ENCODE results near the gene TTLL12.
"Not testable (repeated sequence)": the region's sequence is repeated elsewhere in the genome, so short reads cannot be mapped to it uniquely, and the experiment has no call there.

- TF ChIP-seq POLR2A (IDR thresholded peaks at IDR 0.05; ENCODE audit: low read depth, low read length); TAF1 (IDR thresholded peaks at IDR 0.05; ENCODE audit: low read depth, low read length); POLR2AphosphoS5 (IDR thresholded peaks at IDR 0.05; ENCODE audit: low read depth, low read length); POU2F2 (IDR thresholded peaks at IDR 0.05; ENCODE audit: low read depth, low read length); PAX5 (IDR thresholded peaks at IDR 0.05; ENCODE audit: insufficient read depth, low read length, severe bottlenecking); SPI1 (IDR thresholded peaks at IDR 0.05; ENCODE audit: low read depth, low read length): not testable (repeated sequence)
Measured at GRCh38 chr22:43145371-43145770, 41.6 kb downstream of the TTLL12 start.

Measured in GM12891 (cell line).